Hepatocyte (in vitro differentiated cells): ENCODE data around the gene CBFA2T3. TPM values are rescaled to one million over a fixed set of nuclear protein-coding genes. Genes with fewer than 3 reads are reported as not detected.
A peak's percentile ranks its signal among the peaks of the same experiment; 100 is the strongest.

Source experiments
- DNase-seq: peaks from one replicate; pipeline ENCODE4 v3.0.0-alpha.2; 2016; ENCODE audit warnings: low spot score
- H2AFZ ChIP-seq: fragments of 200-600 bp; sonication (generic); 2 replicates; pipeline ENCODE4 v1.6.0; 2016; ENCODE audit warnings: antibody characterized with exemption, mild to moderate bottlenecking
- H3K27ac ChIP-seq: fragments of 200-600 bp; sonication (generic); 2 replicates; pipeline ENCODE4 v1.5.1; 2016; ENCODE audit warnings: mild to moderate bottlenecking
- H3K27me3 ChIP-seq: fragments of 200-600 bp; sonication (generic); 2 replicates; pipeline ENCODE4 v1.6.1; 2016
- H3K36me3 ChIP-seq: fragments of 200-600 bp; sonication (generic); replicated peaks from 2 replicates; pipeline ENCODE4 v1.5.1; 2016; ENCODE audit warnings: low read depth; ENCODE audit not compliant: insufficient read depth
- H3K4me1 ChIP-seq: fragments of 200-600 bp; sonication (generic); 2 replicates; pipeline ENCODE4 v1.5.1; 2016; ENCODE audit warnings: mild to moderate bottlenecking, moderate library complexity; ENCODE audit not compliant: insufficient read depth
- H3K4me2 ChIP-seq: fragments of 200-600 bp; sonication (generic); 2 replicates; pipeline ENCODE4 v1.6.0; 2016
- H3K4me3 ChIP-seq: fragments of 200-600 bp; sonication (generic); 2 replicates; pipeline ENCODE4 v1.5.1; 2016; ENCODE audit warnings: mild to moderate bottlenecking
- H3K79me2 ChIP-seq: fragments of 200-600 bp; sonication (generic); 2 replicates; pipeline ENCODE4 v1.6.0; 2017; ENCODE audit warnings: mild to moderate bottlenecking
- H3K9me2 ChIP-seq: fragments of 200-600 bp; sonication (generic); replicated peaks from 2 replicates; pipeline ENCODE4 v1.6.0; 2017; ENCODE audit warnings: mild to moderate bottlenecking; ENCODE audit not compliant: insufficient read depth
- H3K9me3 ChIP-seq: fragments of 200-600 bp; sonication (generic); 2 replicates; pipeline ENCODE4 v1.5.1; 2016; ENCODE audit warnings: low read depth, mild to moderate bottlenecking
- H4K20me1 ChIP-seq: fragments of 200-600 bp; sonication (generic); 2 replicates; pipeline ENCODE4 v1.6.0; 2016; ENCODE audit warnings: mild to moderate bottlenecking; ENCODE audit not compliant: insufficient read depth, poor library complexity, severe bottlenecking
- EZH2 ChIP-seq: fragments of 200-600 bp; sonication (generic); IDR thresholded peaks from 2 replicates; pipeline ENCODE4 v1.6.1; 2016; ENCODE audit warnings: antibody characterized with exemption, mild to moderate bottlenecking, borderline replicate concordance
- EZH2phosphoT487 ChIP-seq: fragments of 200-600 bp; sonication (generic); IDR thresholded peaks from one replicate; pipeline ENCODE4 v1.6.1; 2018; ENCODE audit warnings: antibody characterized with exemption, mild to moderate bottlenecking, low read depth, moderate library complexity; ENCODE audit not compliant: unreplicated experiment, severe bottlenecking
- WGBS: methylation state at CpG from one replicate; pipeline ENCODE4 v1.1.6; 2016; ENCODE audit warnings: low lambda C conversion rate; ENCODE audit errors: missing lambda C conversion rate; 5-methylcytosine and 5-hydroxymethylcytosine counted together
- polyA plus RNA-seq: library from polyadenylated mRNA; unstranded; fragments of >200 nt; fragmentation: Nextera tagmentation; extraction: Ambion mirVana; gene quantifications from 2 replicates; pipeline ENCODE4 v1.2.1, GENCODE V29; 2016
- total RNA-seq: library from RNA; depleted of rRNA; stranded (reverse); fragments of >200 nt; gene quantifications from 2 replicates; pipeline ENCODE4 v1.2.3, GENCODE V29; 2014
- TF ChIP-seq, protein P1 (sequence below): fragments of 200-600 bp; sonication (generic); IDR thresholded peaks from 2 replicates; pipeline ENCODE4 v1.5.1; 2016; ENCODE audit warnings: antibody characterized with exemption, mild to moderate bottlenecking; ENCODE audit not compliant: poor library complexity

Gene CBFA2T3
- total and polyA plus RNA-seq, 2 experiments from 2014 or later = 0.07 to 1.5 TPM

DNA sequence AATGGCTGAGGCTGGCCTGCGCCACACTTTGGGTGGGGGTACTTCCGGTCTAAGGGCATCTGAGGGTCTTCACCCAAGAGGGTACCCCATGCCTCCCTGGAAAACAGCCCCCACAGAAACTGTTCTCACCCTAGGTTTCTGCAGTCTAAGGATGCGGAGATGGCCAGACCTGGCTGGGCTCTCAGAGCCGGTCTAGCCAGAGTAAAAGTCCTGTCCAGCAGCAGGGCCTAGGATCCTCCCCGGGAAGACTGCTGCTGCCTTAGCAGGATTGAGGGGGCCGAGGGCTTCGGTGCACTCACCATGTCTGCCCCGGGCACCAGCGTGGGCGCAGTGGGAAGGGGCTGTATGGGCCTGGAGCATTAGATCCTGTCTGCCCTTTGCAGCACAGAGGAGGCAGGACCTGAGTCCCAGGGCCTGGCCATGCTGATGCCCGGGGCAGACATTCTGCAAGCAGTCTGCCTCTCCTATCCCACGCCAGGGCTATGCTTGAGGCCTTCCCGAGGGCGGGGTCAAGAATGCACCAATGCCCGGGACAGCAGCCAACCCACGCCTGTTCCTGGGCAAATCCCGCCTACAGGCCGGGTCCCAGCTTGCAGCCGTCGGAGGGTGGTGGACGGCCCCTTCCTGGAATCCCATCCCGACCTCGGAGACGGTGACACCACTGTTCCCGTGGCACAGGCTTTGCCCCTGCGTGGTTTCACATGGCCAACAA, 54.7 kb downstream of the CBFA2T3 start:
- H3K4me3 ChIP-seq = no peak overlapping the region
- H3K9me2 ChIP-seq = no peaks in the 10 kb centered on the region
- no peak for DNase-seq
- no peaks in the 10 kb centered on the region for H4K20me1 ChIP-seq
- H3K27ac ChIP-seq = no peak overlapping the region
- no peaks in the 10 kb centered on the region for H3K9me3 ChIP-seq
- no peak overlapping the region for H3K4me2 ChIP-seq
- H3K4me1 ChIP-seq = peaks cover 24% of the 10 kb centered on the region
- no peaks in the 10 kb centered on the region for H3K36me3 ChIP-seq
- no peaks in the 10 kb centered on the region for H3K27me3 ChIP-seq
- WGBS = 80% methylated on average over 20 of the region's 26 CpGs
- H3K79me2 ChIP-seq = no peaks in the 10 kb centered on the region
- TF ChIP-seq EZH2 = no peak
- TF ChIP-seq, protein P1, sequence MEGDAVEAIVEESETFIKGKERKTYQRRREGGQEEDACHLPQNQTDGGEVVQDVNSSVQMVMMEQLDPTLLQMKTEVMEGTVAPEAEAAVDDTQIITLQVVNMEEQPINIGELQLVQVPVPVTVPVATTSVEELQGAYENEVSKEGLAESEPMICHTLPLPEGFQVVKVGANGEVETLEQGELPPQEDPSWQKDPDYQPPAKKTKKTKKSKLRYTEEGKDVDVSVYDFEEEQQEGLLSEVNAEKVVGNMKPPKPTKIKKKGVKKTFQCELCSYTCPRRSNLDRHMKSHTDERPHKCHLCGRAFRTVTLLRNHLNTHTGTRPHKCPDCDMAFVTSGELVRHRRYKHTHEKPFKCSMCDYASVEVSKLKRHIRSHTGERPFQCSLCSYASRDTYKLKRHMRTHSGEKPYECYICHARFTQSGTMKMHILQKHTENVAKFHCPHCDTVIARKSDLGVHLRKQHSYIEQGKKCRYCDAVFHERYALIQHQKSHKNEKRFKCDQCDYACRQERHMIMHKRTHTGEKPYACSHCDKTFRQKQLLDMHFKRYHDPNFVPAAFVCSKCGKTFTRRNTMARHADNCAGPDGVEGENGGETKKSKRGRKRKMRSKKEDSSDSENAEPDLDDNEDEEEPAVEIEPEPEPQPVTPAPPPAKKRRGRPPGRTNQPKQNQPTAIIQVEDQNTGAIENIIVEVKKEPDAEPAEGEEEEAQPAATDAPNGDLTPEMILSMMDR = no peak
- no peak for TF ChIP-seq EZH2phosphoT487
- no peak overlapping the region for H2AFZ ChIP-seq

DNA sequence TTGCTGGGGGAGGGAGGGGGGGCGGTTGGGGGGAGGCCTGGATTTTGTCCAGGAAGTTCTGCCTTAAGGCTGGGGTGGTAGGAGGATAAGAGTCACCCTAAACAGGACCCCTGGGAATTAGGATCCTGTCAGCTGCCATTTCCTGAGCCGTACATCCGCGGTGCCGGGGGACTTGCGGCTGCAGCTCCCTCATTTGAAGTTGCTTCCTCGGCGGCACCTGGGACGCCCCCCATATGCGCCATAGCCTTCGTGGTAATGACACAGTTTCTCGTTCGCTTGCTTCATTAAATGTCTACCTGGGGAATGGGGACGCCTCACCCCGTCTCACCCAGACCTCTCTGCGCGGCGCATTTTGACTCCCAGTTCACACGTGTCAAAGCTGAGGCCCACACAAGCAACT, 55.4 kb downstream of the CBFA2T3 start:
- Histone ChIP-seq H3K27ac (no peak overlapping the region), H3K4me1 (peaks cover 24% of the 10 kb centered on the region), H3K79me2 (no peaks in the 10 kb centered on the region), H3K9me2 (no peaks in the 10 kb centered on the region), H2AFZ (no peak overlapping the region), H3K4me2 (peak overlapping the region; percentile 28), H3K9me3 (no peaks in the 10 kb centered on the region), H3K36me3 (no peaks in the 10 kb centered on the region), H3K27me3 (no peaks in the 10 kb centered on the region), H4K20me1 (no peaks in the 10 kb centered on the region), H3K4me3 (no peak overlapping the region)
- DNase-seq = no peak
- TF ChIP-seq EZH2 = no peak
- TF ChIP-seq, protein P1 = no peak
- TF ChIP-seq EZH2phosphoT487 = no peak
- WGBS = 80% methylated on average over 19 of the region's 19 CpGs

DNA sequence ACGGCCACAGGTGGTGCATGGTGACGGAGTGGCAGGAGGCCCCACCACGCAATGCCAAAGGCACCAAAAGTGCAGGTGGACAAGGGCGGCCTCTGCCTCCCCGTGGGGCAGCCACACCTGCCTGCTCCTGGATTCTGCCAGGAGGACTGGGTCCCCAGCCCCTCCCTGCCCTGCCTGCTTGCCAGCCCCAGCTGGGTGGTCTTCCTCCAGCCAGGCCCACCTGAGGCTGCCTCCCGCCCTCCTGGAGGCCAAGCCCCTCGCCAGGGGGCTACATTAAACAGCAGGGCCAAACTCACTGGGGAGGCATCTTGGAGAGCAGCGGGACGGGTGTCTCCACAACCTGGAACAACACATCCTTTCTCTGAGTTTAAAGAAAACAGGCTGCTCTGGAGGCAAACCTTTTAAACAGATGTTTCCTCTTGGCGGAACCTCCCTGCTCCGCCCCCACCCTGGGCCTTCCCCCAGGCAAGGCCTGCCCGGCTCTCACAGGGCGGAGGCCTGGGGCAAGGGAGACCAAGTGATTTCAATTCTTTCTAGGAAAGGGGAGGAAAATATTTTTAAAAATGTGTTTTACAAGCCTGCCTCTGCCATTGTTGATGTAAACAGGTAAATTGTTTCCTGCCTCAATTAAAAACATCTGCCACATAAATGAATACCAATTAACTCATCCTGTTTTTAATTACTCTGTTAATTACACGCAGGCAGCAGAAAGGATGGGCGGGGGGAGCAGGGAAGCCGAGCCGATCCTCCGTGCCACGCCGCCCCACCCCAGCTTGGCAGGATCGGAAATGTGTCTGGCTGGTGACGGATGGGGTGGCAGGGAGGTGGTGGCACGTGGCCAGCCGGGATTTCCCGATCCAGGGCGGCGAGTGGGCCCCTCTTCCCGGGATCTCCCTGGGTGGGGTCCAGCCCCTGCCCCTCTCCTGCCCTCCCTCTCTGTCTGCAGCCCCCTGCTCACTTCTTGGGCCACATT, 56.1 kb downstream of the CBFA2T3 start:
- Histone ChIP-seq H3K4me2 (peak overlapping the region; percentile 28), H3K4me3 (no peak overlapping the region), H3K36me3 (no peaks in the 10 kb centered on the region), H3K4me1 (peaks cover 24% of the 10 kb centered on the region), H2AFZ (no peak overlapping the region), H3K9me2 (no peaks in the 10 kb centered on the region), H3K9me3 (no peaks in the 10 kb centered on the region), H3K27me3 (no peaks in the 10 kb centered on the region), H3K27ac (peak overlapping the region; percentile 39), H3K79me2 (no peaks in the 10 kb centered on the region), H4K20me1 (no peaks in the 10 kb centered on the region)
- WGBS = 46% methylated on average over 28 of the region's 28 CpGs
- peak; percentile 74 for DNase-seq
- TF ChIP-seq, protein P1 = no peak
- TF ChIP-seq EZH2phosphoT487 (no peak), EZH2 (no peak)
